Activated CD8-positive, alpha-beta memory T cell treated with anti-CD3 and anti-CD28 coated beads for 1 hour (primary cell): ENCODE results near the gene TEX261.

Experiments
- DNase-seq, 2 donors: peaks; one replicate each; pipeline ENCODE4 v3.0.0-alpha.2; 2020; ENCODE audit warnings: low read depth in 1 of 2; ENCODE audit errors: extremely low read depth in 1 of 2

The TEX261 gene

DNA sequence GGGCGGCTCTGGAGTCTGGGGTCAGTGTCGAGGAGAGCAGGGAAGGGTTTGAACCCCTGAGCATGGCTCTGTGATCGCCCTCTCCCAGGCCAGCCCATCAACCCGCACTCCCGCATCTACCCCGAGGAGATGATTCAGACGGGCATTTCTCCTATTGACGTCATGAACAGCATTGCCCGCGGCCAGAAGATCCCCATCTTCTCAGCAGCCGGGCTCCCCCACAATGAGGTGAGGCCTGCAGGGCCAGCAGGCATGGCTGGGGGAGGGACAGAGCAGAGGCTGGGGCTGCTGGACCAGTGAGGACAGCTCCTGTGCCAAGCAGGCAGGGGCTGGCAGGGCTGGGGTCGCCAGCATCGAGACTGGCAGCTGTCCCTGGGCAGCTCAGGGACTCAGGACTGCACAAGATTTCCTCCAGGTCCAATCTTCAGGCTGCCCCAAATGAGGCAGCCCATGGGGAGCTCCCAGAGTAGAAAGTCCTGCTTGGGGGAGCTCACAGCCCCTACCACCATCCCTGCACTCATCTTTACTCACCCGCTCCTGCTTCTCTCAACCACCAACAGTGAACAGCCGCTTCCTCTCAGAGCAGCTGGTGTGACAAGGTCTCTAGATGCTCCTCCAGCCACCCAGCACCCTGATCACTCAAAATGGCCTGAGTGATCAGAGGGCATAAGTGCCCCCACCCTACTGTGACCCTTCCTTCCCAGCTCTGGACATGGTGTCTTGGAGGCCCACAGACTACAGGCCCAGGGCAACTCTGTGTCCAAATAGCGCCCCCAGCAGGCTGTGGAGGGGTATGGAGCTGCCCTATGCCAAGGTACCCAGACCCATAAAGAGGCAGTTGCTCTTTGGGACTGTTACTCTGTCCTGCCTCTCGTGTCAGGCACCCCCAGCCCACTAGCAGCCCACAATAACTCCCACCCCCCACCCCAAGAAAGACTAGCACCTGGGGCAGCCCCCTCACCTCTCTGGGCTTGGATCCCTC lies 34.5 kb downstream of the TEX261 start:
- no peak for DNase-seq

GRCh38 chr2:70959271-70959761 lies 35.4 kb downstream of the TEX261 start:
- no peak for DNase-seq

GRCh38 chr2:70958759-70959158 lies 35.9 kb downstream of the TEX261 start:
- DNase-seq, result no peak

- no peak for DNase-seq
Measured at GRCh38 chr2:70957798-70958197, 36.9 kb downstream of the TEX261 start.

DNA sequence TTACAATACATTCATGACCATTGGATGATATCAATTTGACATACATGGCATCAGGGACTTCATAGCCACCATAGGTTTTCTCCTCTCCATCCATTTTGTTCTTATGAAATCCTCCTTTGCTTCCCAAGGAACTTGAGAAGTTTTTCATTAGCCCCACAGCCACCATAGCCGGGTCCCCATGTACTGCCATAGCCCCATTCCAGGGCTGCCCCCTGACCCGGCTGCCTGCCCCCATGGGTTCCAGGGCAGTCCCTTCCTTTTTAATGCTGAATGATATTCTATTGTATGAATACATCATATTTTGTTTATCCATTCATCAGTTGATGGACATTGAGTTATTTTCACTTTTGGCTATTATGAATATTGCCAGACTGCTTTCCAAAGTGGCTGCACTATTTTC lies 38.5 kb downstream of the TEX261 start:
- no peak for DNase-seq

DNA sequence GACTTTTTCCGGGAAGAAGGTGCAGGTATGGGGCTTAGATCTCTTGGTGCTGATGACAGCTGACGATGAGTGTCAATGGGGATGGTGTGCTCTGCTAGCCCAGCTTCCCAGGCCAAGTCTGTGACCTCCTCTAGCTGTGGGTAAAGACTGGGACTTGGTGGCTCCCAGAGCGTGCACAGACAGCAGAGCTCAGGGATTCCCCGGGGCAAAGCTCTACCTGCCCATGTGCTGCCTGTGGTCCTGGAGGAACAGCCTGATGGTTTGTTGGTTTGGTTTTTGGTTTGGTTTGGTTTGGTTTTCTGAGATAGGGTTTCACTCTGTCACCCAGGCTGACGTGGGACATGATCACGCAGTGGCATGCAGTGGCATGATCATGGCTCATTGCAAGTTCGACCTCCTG lies 39.8 kb downstream of the TEX261 start:
- DNase-seq, result no peak

DNA sequence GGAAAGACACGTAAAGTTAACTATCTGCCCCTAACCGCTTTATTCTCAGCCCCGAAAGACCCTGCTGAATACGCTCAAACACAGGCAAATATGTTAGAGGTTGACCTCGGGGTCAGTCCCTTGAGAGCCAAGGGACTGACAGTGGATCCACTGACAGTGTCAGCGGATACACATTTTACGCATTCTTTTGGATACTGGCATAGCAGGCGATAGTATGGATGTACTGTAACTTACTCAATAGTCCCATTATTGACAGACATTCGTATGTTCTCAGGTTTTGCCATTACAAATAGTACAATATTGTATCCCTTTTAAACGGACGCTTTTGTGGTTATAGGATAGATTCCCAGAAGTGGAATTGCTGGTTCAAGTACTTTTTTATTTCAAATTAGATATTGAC lies 45.6 kb downstream of the TEX261 start:
- DNase-seq, result no peak

DNA sequence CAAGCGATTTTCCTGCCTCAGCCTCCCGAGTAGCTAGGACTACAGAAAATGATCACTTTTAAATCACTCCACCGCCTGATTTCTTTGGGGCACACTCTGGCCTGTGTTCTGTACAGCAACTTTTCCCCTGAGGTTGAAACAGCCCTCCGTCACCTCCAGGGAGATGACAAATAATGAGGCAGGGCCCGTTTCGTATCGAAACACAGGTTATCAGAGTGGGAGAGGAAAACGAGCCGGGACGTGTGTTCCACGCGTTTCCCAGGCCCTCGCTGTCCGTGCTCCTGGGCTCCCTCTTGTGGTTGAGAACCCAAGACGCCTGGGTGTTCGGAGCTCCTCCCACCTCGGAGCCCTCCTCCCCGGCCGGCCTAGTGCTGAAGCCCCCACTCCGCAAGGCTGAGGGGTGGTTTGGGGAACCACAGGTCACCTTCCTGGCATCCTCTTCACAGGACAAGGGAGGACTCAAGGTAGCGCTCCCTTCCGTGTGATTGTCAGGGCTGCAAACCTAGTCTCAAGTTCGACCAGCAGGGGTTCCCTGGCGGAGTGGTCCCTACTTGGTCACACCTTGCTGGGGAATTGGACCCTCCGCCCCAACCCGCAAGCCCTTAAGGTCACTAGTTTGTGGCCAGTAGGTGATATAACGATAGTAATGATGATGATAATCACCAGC lies 46.2 kb downstream of the TEX261 start:
- DNase-seq, result peak; percentile 42 to 61

DNA sequence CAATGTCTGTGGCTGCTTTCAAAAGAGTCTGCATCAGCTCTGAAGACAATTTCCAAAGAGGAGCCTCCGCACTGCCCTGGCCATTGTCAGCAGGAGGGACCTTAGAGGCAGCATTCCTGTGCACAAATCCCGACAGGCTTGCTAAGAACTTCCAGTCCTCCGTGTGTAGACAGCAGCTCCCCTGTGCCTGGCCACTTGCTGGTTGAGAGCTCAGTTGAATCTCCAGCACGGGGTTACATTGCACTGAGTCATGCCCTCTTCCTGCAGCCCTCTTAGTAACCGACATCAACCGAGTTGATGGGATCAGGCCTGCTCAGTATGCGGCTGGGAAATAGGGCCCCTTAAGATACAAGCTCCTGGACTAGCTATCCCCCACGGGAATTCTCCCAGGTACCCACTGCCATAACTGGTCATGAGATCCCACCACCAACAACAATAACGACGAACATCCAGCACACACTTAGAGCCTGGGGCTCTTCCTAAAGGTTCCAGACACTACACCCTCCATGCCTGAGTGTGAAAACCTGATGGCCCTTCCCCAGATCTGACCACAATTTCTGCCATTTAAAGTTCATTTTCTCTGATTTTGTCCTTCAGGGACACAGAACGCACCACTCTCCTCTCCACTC lies 47.0 kb downstream of the TEX261 start:
- DNase-seq, result no peak

DNA sequence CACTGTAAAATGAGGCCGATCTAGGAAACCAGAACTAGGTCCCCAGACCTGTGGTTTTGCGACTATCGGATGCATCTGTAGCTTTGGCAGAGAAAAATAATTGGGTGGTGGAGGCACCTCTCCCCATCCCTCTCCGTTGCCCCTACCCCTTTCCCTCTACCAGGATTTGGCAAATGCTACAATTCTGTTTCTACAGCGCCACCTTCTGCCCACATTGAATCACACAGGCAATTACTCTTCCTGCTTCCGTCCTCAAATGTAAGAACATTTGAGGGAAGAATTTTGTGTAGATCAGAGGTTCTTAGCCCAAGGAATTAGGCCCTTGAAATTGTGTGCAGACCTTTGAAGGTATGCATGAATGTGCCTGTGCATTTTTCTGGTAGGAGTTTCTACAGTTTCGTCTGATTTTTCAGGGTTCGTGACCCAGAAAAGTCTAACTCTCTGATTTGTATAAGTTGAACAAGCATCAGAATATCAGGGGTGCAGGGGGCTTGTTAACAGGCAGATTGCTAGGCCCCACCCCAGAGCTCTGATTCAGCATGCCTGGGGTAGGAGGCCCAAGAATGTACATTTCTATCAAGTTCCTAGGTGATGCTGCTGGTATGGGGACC lies 47.7 kb downstream of the TEX261 start:
- peak in 1 of 2 donors; percentile 12 for DNase-seq

DNA sequence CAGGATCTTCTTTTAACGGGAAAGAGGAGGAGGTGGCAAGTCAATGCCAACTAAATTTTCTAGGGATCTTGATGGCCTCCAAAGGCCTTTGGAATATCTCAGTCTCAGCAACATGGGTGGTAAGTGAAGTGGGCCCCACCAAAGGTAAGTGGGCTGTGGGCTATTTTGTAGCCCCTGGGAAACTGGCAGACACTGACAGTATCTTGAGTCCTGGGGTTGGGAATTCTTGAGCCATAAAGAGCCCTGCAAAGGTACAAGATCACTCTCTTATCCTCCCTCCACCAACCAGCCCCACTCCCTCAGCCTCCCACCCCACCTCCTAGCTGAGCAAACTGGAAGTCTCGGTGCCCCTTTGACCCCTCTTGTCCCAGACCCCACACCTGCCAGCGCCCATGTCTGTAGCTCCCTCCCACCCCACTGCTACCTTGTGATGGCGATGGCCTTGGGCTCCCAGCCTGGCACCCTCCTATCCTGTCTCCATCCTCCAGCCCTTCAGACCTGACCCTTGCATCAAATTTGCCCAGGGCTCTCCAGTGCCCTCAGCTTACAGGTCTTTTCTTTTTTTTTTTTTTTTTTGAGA lies 50.5 kb downstream of the TEX261 start:
- DNase-seq, result no peak

GRCh38 chr2:70943205-70943871 lies 51.3 kb downstream of the TEX261 start:
- DNase-seq, result no peak

GRCh38 chr2:70942396-70943204 lies 52.1 kb downstream of the TEX261 start:
- no peak for DNase-seq

DNA sequence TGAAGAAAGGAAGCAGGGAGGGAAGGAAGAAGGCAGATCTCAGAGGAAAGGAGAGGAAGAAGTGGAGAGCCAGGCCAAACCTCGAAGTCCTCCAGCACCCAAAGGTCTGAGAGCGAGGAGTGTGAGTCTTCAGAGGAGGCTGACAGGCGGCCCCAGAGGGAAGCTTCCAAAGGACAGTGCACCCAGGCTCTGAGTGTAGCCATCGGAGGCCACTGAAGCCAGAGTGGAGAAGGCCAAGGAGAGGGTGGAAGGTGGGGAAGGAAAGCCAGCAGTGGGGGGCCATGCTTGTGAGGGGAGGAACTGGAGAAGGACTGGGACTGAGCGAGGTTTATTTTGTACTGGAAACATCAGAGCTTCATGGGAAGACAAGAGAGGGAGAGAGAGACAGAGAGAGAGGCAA lies 53.0 kb downstream of the TEX261 start:
- no peak for DNase-seq

DNA sequence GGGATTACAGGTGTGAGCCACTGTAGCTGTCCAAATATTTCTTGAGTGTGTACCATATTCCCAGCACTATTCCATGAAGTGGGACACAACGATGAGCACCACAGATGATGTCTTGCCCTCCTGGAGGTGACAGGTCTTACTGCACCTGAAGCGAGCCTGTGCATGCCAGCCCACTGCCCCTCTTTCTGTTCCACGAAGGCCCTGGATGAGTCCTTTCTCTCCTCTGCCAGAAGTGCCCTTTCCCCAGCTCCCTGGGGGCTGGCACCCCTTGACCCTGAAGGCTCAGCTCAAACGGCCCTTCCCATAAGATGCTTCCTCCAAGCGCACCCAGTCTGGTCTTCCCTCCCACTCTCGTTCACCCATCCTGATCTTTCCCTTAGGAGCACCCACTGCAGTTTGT lies 53.5 kb downstream of the TEX261 start:
- no peak for DNase-seq

- DNase-seq, result no peak
Measured at GRCh38 chr2:70939839-70940580, 54.7 kb downstream of the TEX261 start.

DNA sequence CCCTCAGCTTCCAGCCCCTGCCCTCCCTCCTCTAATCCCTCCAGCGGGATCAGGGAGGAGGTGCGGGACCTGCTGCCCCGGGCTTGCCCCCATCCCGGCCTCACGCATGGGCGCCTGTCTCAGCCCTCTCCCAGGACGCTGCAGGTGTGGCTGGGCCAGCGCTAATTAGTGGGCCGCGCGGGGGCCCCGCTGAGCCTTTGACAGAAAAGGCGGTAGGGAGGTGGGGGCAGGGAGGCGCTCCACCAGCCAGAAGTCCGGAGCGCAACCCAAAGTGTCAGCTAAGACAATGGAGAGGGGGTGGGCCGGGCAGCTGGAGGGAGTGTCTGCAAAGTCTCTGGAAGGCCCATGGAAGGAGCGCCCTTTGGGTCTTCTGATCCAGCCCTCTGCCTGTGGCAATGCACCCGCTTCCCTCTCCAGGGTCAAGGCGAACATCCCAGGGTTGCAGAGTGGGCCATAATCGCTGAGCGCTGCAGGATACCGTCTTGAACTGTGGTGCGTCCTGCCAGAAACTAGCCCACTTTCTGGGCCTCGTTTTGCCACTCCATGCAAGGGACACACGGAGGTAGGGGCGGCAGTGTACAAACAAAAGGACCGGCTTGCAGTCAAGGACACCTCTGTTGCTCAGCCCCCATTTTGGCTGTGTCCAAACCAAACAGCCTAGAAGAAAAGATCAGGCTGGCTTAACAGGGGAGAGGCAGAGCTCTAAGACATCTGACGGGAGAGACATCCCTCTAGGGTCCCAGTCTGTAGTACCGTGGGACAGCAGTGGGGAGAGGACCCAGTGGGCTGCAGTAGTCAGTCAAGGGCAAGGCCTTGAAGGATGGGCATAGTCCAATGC lies 55.5 kb downstream of the TEX261 start:
- DNase-seq, result no peak

DNA sequence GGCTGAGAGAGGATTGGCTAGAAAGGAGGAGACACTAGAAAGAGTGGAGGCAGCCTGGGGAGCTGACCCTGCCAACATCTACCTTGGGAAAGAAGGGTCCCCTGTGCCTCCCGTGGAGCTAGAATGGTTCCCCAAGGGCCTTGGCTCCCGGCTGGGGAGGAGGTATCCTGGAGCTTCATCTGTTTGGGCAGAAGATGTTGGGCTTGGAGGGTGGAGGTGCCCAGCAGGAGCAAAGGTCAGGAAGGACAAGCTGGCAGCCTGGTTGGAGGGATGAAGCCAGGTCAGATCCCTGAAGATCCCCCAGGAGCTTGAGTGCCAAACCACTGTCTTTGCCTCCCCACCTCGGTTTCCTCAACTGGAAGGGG lies 56.1 kb downstream of the TEX261 start:
- DNase-seq, result no peak
